Measurements from ENCODE around the gene THBS2.

GRCh38 chr6:169233181-169233580, 20.5 kb downstream of the THBS2 start:
- no peak for TF ChIP-seq FOXK2 (IDR thresholded peaks at IDR 0.05)
- no peak for TF ChIP-seq FOXM1 (IDR thresholded peaks at IDR 0.05; ENCODE audit: borderline replicate concordance)
- TF ChIP-seq BHLHE40 (IDR thresholded peaks at IDR 0.05; ENCODE audit: borderline replicate concordance), result no peak
- no peak for TF ChIP-seq LEF1 (IDR thresholded peaks at IDR 0.05; ENCODE audit: borderline replicate concordance)
- TF ChIP-seq SUZ12 (IDR thresholded peaks at IDR 0.05), result no peak
- no peak for TF ChIP-seq FOXA1 (IDR thresholded peaks at IDR 0.05)
- TF ChIP-seq TARDBP (IDR thresholded peaks at IDR 0.05), result no peak
- TF ChIP-seq SP1 (IDR thresholded peaks at IDR 0.05), result no peak
- no peak for TF ChIP-seq PKNOX1 (IDR thresholded peaks at IDR 0.05)
- no peak for TF ChIP-seq L3MBTL2 (conservative IDR thresholded peaks at IDR 0.05)
- TF ChIP-seq ELF4 (IDR thresholded peaks at IDR 0.05), result no peak
- no peak for TF ChIP-seq ARNT (IDR thresholded peaks at IDR 0.05)
- TF ChIP-seq HDGF (IDR thresholded peaks at IDR 0.05; ENCODE audit: borderline replicate concordance), result no peak
- TF ChIP-seq ZNF384 (IDR thresholded peaks at IDR 0.05), result no peak

All from HEK293T (cell line).